WI38 (cell line): ENCODE data around the gene WHRN.

Source experiments
- H3K4me3 ChIP-seq: 2 replicates; pipeline ENCODE4 v1.5.1; 2011; ENCODE audit warnings: low read depth, mild to moderate bottlenecking, control low read depth, low read length
- CTCF ChIP-seq: IDR thresholded peaks from 2 replicates; pipeline ENCODE4 v1.5.1; 2012; ENCODE audit warnings: low read depth, mild to moderate bottlenecking, control low read depth, low read length

WHRN gene

GRCh38 chr9:114545055-114545454, 39.8 kb upstream of the WHRN start:
- TF ChIP-seq CTCF, result no peak

GRCh38 chr9:114539701-114540380, 34.6 kb upstream of the WHRN start:
- no peak overlapping the region for H3K4me3 ChIP-seq
- TF ChIP-seq CTCF, result no peak

More at GRCh38 chr9:114545055-114545454, 39.8 kb upstream of the WHRN start:
- no peak overlapping the region for H3K4me3 ChIP-seq

- no peak for TF ChIP-seq CTCF
- no peak overlapping the region for H3K4me3 ChIP-seq
These were observed 33.0 kb upstream of the WHRN start for GRCh38 chr9:114538241-114538640.

- no peak for TF ChIP-seq CTCF
These were observed 27.4 kb upstream of the WHRN start for GRCh38 chr9:114532561-114533237.

GRCh38 chr9:114529285-114529684, 24.0 kb upstream of the WHRN start:
- TF ChIP-seq CTCF, result no peak
- H3K4me3 ChIP-seq, result no peak overlapping the region

More at GRCh38 chr9:114532561-114533237, 27.4 kb upstream of the WHRN start:
- H3K4me3 ChIP-seq, result no peak overlapping the region

GRCh38 chr9:114526807-114527206, 21.5 kb upstream of the WHRN start:
- TF ChIP-seq CTCF, result no peak
- no peak overlapping the region for H3K4me3 ChIP-seq

- TF ChIP-seq CTCF, result no peak
- no peak overlapping the region for H3K4me3 ChIP-seq
These were observed 20.2 kb upstream of the WHRN start for GRCh38 chr9:114525513-114525912.
